OCI-LY1 (cell line): ENCODE results near the gene RBMX.

ENCODE experiments used
- EZH2 ChIP-seq: fragments of 200-600 bp; sonication (generic), shearing (Covaris generic); IDR thresholded peaks from 2 replicates; pipeline ENCODE4 v1.8.0; 2017; ENCODE audit warnings: borderline replicate concordance, mixed run types, mild to moderate bottlenecking, antibody characterized with exemption, low read length, moderate library complexity, mixed read lengths
- TF ChIP-seq, protein P1 (sequence below): fragments of 200-600 bp; sonication (generic), shearing (Covaris generic); IDR thresholded peaks from 2 replicates; pipeline ENCODE4 v1.5.1; 2017; ENCODE audit warnings: mild to moderate bottlenecking, antibody characterized with exemption, low read length, moderate library complexity, mixed read lengths

DNA sequence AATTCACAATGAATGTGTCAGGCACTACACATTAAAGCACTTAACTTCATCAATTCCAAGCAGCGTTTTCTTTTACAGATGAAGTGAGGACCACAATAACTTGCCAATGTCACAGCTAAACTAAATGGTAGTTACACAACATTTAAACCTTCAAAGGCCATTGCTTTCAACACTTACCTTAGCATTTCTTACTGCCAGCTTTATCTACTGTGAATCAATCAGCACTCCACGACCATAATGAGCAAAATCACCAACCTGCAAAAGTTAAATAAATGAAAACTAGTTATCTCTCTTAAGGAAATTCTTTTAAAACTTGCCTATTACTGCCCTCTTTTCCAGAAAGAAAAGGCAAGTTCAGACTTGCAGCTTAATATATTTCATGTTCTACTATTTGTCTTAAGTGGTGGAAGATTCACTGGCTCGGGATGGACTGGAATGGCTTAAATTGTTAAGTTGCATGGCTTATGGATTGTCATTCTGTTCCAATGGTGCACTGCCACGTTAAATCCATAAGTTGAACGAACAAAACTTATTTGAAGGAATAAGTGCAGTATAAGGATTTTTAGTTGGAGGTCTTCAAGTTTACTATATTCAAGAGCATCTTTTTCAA, 8.3 kb downstream of the RBMX start:
- TF ChIP-seq, protein P1, sequence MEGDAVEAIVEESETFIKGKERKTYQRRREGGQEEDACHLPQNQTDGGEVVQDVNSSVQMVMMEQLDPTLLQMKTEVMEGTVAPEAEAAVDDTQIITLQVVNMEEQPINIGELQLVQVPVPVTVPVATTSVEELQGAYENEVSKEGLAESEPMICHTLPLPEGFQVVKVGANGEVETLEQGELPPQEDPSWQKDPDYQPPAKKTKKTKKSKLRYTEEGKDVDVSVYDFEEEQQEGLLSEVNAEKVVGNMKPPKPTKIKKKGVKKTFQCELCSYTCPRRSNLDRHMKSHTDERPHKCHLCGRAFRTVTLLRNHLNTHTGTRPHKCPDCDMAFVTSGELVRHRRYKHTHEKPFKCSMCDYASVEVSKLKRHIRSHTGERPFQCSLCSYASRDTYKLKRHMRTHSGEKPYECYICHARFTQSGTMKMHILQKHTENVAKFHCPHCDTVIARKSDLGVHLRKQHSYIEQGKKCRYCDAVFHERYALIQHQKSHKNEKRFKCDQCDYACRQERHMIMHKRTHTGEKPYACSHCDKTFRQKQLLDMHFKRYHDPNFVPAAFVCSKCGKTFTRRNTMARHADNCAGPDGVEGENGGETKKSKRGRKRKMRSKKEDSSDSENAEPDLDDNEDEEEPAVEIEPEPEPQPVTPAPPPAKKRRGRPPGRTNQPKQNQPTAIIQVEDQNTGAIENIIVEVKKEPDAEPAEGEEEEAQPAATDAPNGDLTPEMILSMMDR: no peak
- TF ChIP-seq EZH2: no peak
